GM18873 (cell line): ENCODE measurements around the gene CEP41.
"Not testable (repeated sequence)": the region's sequence is repeated elsewhere in the genome, so short reads cannot be mapped to it uniquely, and the experiment has no call there.

Source experiments
- ATAC-seq: cut with Tn5 transposase; IDR thresholded peaks from one replicate; pipeline ENCODE4 v1.9.1; 2021; ENCODE audit warnings: mild to moderate bottlenecking, moderate library complexity, moderate number of reproducible peaks; ENCODE audit not compliant: unreplicated experiment, low FRiP score

Gene CEP41

GRCh38 chr7:130377178-130377577, 63.6 kb downstream of the CEP41 start:
- no peak for ATAC-seq

- ATAC-seq = not testable (repeated sequence)
Measured at GRCh38 chr7:130376461-130376860, 64.4 kb downstream of the CEP41 start.

- ATAC-seq = no peak
Measured at GRCh38 chr7:130374507-130374906, 66.3 kb downstream of the CEP41 start.

- no peak for ATAC-seq
Measured at GRCh38 chr7:130372402-130373165, 68.2 kb downstream of the CEP41 start.

DNA sequence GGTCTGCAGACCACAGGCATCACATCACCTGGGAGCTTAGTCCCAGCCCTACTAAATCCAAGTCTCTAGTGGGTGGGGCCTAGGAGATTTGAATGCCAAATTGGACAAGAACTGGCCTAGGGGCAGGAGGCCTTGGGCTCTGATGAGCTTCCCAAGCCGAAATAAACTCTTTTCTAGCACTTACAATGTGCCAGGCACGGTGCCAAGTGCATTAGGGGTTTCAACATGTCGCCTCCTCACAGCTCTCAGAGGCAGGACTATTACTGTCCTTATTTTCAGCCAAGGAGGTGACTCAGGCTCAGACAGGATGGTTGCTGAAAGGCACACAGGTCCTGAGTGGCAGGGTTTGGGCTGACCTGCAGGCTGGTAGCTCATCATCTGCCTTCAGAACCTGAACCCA, 69.8 kb downstream of the CEP41 start:
- ATAC-seq = no peak

- ATAC-seq = no peak
Measured at GRCh38 chr7:130369831-130370550, 70.8 kb downstream of the CEP41 start.

DNA sequence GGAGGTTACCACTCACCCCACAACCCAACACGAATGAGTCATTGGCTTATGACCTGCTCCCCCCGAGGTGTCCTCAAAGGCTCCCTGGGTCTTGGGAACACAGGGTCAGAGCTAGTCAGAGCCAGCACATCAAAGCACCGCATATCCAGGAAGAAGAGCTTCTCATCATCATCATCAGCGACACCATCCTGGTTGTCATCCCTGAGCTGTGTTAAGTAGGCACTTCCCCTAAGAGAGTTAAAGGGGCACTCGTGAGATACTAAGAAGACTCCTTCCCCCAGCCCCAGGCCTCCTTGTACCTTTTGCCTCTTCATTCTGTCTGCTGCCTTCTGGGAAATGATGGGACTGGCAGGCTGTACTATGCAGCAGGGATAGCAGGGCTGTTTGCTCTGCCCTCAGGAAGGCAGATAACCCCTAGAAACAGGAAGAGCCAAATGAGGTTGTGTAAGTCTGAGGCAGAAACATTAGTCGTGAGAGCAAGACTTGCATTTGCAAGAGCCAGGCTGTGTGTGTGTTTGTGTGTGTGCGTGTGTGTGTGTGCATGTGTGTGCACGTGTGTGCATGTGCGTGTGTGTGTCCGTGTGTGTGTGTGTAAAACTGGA, 71.6 kb downstream of the CEP41 start:
- ATAC-seq = no peak

DNA sequence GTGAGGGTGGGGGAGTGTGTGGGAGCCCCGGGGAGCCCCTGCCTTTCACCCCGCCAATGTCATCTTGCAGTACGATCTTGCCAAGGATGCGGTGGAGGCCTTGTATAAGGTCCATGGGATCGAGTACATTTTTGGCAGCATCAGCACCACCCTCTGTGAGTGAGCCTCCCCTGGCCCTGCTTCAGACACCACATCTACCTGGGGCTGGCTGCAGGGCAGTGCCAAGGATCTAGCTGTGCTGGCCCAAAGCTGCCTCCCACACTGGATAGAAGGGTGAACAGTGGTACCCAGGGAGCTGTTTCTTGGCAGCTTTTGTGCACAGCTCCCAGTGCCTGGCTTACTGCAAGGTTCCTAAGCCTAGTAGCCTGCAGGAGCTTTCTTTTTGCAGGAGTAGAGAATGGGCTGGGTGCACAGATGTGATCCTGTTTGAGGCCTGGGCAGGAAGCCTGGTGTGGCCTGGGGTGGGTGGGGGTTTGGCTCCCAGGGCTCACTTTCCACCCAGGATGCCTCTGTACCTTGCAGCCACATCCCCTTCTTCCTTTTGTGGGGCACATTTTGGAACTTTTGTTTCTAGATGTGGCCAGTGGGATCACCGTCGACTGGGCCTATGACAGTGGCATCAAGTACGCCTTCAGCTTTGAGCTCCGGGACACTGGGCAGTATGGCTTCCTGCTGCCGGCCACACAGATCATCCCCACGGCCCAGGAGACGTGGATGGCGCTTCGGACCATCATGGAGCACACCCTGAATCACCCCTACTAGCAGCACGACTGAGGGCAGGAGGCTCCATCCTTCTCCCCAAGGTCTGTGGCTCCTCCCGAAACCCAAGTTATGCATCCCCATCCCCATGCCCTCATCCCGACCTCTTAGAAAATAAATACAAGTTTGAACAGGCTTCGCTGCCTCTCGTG, 72.7 kb downstream of the CEP41 start:
- ATAC-seq = no peak

GRCh38 chr7:130367088-130367755, 73.6 kb downstream of the CEP41 start:
- ATAC-seq = no peak

DNA sequence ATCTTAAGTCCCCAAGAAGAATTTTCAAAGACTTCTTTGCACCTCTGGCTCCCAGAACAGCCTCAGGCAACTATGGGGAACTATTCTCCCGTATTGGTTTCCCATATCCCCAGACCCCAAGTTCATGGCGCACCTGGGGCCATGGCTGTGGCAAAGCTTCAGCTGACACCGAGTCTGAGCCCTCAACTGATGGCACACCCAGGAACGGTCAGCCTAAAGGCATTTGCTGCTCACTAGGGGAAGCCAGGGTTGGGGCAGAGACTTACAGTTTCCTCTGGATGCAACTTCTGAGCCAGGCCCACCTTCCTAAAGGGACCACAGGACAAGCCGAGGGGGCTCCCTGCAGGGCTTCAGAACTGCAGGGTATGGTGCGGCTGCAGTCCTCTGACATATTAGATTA, 74.3 kb downstream of the CEP41 start:
- ATAC-seq = no peak

GRCh38 chr7:130365511-130366441, 75.0 kb downstream of the CEP41 start:
- peak; percentile 78 for ATAC-seq

- no peak for ATAC-seq
Measured at GRCh38 chr7:130365088-130365487, 75.7 kb downstream of the CEP41 start.

DNA sequence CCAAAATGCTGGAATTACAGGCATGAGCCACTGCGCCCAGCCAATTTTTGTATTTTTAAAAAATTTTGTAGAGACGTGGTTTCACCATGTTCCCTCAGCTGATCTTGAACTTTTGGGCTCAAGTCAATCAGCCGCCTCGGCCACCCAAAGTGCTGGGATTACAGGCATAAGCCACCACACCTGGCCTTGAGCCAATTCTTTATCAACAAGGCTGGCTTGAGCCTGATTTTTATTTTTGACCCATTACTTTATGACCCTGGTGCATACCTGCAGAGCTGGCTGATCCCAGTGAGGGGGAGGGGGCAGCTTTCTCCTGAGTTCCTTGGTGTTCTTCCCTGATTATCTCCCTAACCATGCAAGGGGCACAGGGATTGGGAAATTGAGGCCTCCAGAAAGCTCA, 76.4 kb downstream of the CEP41 start:
- no peak for ATAC-seq

GRCh38 chr7:130363026-130363847, 77.6 kb downstream of the CEP41 start:
- ATAC-seq = no peak

- no peak for ATAC-seq
Measured at GRCh38 chr7:130362251-130362816, 78.5 kb downstream of the CEP41 start.

GRCh38 chr7:130361681-130362080, 79.1 kb downstream of the CEP41 start:
- ATAC-seq = no peak

GRCh38 chr7:130360518-130360917, 80.3 kb downstream of the CEP41 start:
- no peak for ATAC-seq
